WTC11 (cell line): Measurements from ENCODE around the gene TMEM108.

ENCODE experiments used
- ATF2 ChIP-seq: sonication (generic); formaldehyde crosslinking; IDR thresholded peaks from 2 replicates; pipeline ENCODE4 v1.8.1; 2022; ENCODE audit warnings: low read depth, missing genetic modification reagents, borderline replicate concordance
- CBFB ChIP-seq: sonication (generic); formaldehyde crosslinking; IDR thresholded peaks from 2 replicates; pipeline ENCODE4 v1.8.1; 2022; ENCODE audit warnings: mild to moderate bottlenecking, low read depth, missing genetic modification reagents
- CREB1 ChIP-seq: sonication (generic); formaldehyde crosslinking; IDR thresholded peaks from 2 replicates; pipeline ENCODE4 v1.8.0; 2023; ENCODE audit warnings: mild to moderate bottlenecking, missing genetic modification reagents
- CTCF ChIP-seq: fragments of 200-600 bp; IDR thresholded peaks from 2 replicates; pipeline ENCODE4 v1.8.0; 2022; ENCODE audit warnings: antibody characterized with exemption
- NR2C2 ChIP-seq: sonication (generic); formaldehyde crosslinking; IDR thresholded peaks from 2 replicates; pipeline ENCODE4 v1.8.0; 2022; ENCODE audit warnings: mild to moderate bottlenecking, missing genetic modification reagents
- TCF7 ChIP-seq: sonication (generic); formaldehyde crosslinking; IDR thresholded peaks from 2 replicates; pipeline ENCODE4 v1.8.0; 2022; ENCODE audit warnings: mild to moderate bottlenecking, low read depth, missing genetic modification reagents, moderate library complexity
- ZNF512 ChIP-seq: sonication (generic); formaldehyde crosslinking; IDR thresholded peaks from 2 replicates; pipeline ENCODE4 v1.8.1; 2022; ENCODE audit warnings: missing genetic modification reagents, borderline replicate concordance

GRCh38 chr3:133381346-133382109 lies 343.3 kb downstream of the TMEM108 start:
- TF ChIP-seq CTCF: no peak
- no peak for TF ChIP-seq ATF2 (CRISPR knock-in tag)
- TF ChIP-seq CBFB (CRISPR knock-in tag): no peak
- TF ChIP-seq NR2C2 (CRISPR knock-in tag): no peak
- no peak for TF ChIP-seq CREB1 (CRISPR knock-in tag)
- no peak for TF ChIP-seq TCF7 (CRISPR knock-in tag)
- no peak for TF ChIP-seq ZNF512 (CRISPR knock-in tag)
